Mesendoderm (in vitro differentiated cells): ENCODE measurements around the gene ALDH3B1.

Experiments
- DNase-seq: peaks from one replicate; pipeline ENCODE4 v3.0.0; 2013
- H2AK5ac ChIP-seq: 2 replicates; pipeline ENCODE4 v1.6.1; 2013; ENCODE audit warnings: low read length, inconsistent platforms
- H2BK120ac ChIP-seq: 2 replicates; pipeline ENCODE4 v1.6.1; 2013; ENCODE audit warnings: low read depth, mild to moderate bottlenecking, low read length, moderate library complexity, mixed read lengths
- H2BK15ac ChIP-seq: replicated peaks from 2 replicates; pipeline ENCODE4 v1.6.1; 2013; ENCODE audit warnings: low read depth, mild to moderate bottlenecking, moderate library complexity
- H2BK5ac ChIP-seq: 2 replicates; pipeline ENCODE4 v1.6.1; 2013; ENCODE audit warnings: low read length, inconsistent platforms
- H3K18ac ChIP-seq: 2 replicates; pipeline ENCODE4 v1.6.1; 2013; ENCODE audit warnings: mild to moderate bottlenecking, low read length, mixed read lengths
- H3K23ac ChIP-seq: one replicate; pipeline ENCODE4 v1.6.1; 2013; ENCODE audit warnings: low read length
- H3K27ac ChIP-seq: 2 replicates; pipeline ENCODE4 v1.5.1; 2013; ENCODE audit warnings: low read depth, mild to moderate bottlenecking, inconsistent platforms, low read length, moderate library complexity
- H3K27me3 ChIP-seq: 2 replicates; pipeline ENCODE4 v1.6.1; 2013; ENCODE audit warnings: low read length, control low read depth, mild to moderate bottlenecking, inconsistent platforms; ENCODE audit not compliant: insufficient read depth, poor library complexity
- H3K36me3 ChIP-seq: 2 replicates; pipeline ENCODE4 v1.6.1; 2013; ENCODE audit warnings: low read length, inconsistent platforms; ENCODE audit not compliant: control insufficient read depth, insufficient read depth
- H3K4ac ChIP-seq: one replicate; pipeline ENCODE4 v1.6.1; 2013; ENCODE audit warnings: low read depth, mild to moderate bottlenecking, low read length, moderate library complexity
- H3K4me1 ChIP-seq: 2 replicates; pipeline ENCODE4 v1.6.1; 2013; ENCODE audit warnings: low read depth, low read length, inconsistent platforms; ENCODE audit not compliant: control insufficient read depth
- H3K4me2 ChIP-seq: 2 replicates; pipeline ENCODE4 v1.6.1; 2013; ENCODE audit warnings: low read length
- H3K4me3 ChIP-seq: 2 replicates; pipeline ENCODE4 v1.5.1; 2013; ENCODE audit warnings: mild to moderate bottlenecking, low read length
- H3K56ac ChIP-seq: one replicate; pipeline ENCODE4 v1.6.1; 2013; ENCODE audit warnings: low read length
- H3K79me1 ChIP-seq: 2 replicates; pipeline ENCODE4 v1.6.1; 2013; ENCODE audit warnings: low read length, inconsistent platforms
- H3K79me2 ChIP-seq: 2 replicates; pipeline ENCODE4 v1.6.1; 2013; ENCODE audit warnings: mild to moderate bottlenecking, low read length; ENCODE audit not compliant: control insufficient read depth, insufficient read depth
- H3K9ac ChIP-seq: 2 replicates; pipeline ENCODE4 v1.6.1; 2013; ENCODE audit warnings: low read length, inconsistent platforms
- H4K5ac ChIP-seq: one replicate; pipeline ENCODE4 v1.6.1; 2013; ENCODE audit warnings: low read length
- H4K8ac ChIP-seq: one replicate; pipeline ENCODE4 v1.6.1; 2013; ENCODE audit warnings: low read depth, mild to moderate bottlenecking, control low read depth, low read length, moderate library complexity
- WGBS: extraction: QIAGEN DNeasy Blood & Tissue Kit; methylation state at CpG from one replicate; pipeline ENCODE4 v1.1.7; 2013; ENCODE audit warnings: low lambda C conversion rate, missing lambda C conversion rate; ENCODE audit not compliant: insufficient coverage; ENCODE audit errors: extremely low coverage; 5-methylcytosine and 5-hydroxymethylcytosine counted together

ALDH3B1 gene

GRCh38 chr11:68018730-68019190 is 8.6 kb downstream of the ALDH3B1 start:
- H4K5ac ChIP-seq: no peak overlapping the region
- no peaks in the 10 kb centered on the region for H3K79me2 ChIP-seq
- H4K8ac ChIP-seq: no peak overlapping the region
- no peak overlapping the region for H3K18ac ChIP-seq
- no peak overlapping the region for H2BK120ac ChIP-seq
- H2BK5ac ChIP-seq: no peak overlapping the region
- H3K4ac ChIP-seq: no peak overlapping the region
- no peaks in the 10 kb centered on the region for H3K27me3 ChIP-seq
- no peak overlapping the region for H3K23ac ChIP-seq
- H3K4me1 ChIP-seq: no peaks in the 10 kb centered on the region
- no CpG with 5 or more reads among the region's 18 CpGs for WGBS
- no peak for DNase-seq
- no peak overlapping the region for H2BK15ac ChIP-seq
- H3K4me3 ChIP-seq: no peak overlapping the region
- no peak overlapping the region for H3K56ac ChIP-seq
- H3K4me2 ChIP-seq: no peak overlapping the region
- no peaks in the 10 kb centered on the region for H3K36me3 ChIP-seq
- no peak overlapping the region for H2AK5ac ChIP-seq
- no peaks in the 10 kb centered on the region for H3K79me1 ChIP-seq
- H3K27ac ChIP-seq: no peak overlapping the region
- no peak overlapping the region for H3K9ac ChIP-seq

- Histone ChIP-seq H3K27ac (no peak overlapping the region), H3K4me3 (no peak overlapping the region), H3K4ac (no peak overlapping the region), H3K18ac (no peak overlapping the region), H2BK120ac (no peak overlapping the region), H3K56ac (no peak overlapping the region), H3K79me1 (no peaks in the 10 kb centered on the region), H3K4me2 (no peak overlapping the region), H3K23ac (no peak overlapping the region), H2BK15ac (no peak overlapping the region), H3K9ac (no peak overlapping the region), H4K5ac (no peak overlapping the region), H3K27me3 (no peaks in the 10 kb centered on the region), H3K36me3 (no peaks in the 10 kb centered on the region), H3K4me1 (no peaks in the 10 kb centered on the region), H2AK5ac (no peak overlapping the region), H2BK5ac (no peak overlapping the region), H4K8ac (no peak overlapping the region), H3K79me2 (no peaks in the 10 kb centered on the region)
- DNase-seq: no peak
- no CpG with 5 or more reads among the region's 12 CpGs for WGBS
These were observed 9.4 kb downstream of the ALDH3B1 start for GRCh38 chr11:68019486-68019885.

DNA sequence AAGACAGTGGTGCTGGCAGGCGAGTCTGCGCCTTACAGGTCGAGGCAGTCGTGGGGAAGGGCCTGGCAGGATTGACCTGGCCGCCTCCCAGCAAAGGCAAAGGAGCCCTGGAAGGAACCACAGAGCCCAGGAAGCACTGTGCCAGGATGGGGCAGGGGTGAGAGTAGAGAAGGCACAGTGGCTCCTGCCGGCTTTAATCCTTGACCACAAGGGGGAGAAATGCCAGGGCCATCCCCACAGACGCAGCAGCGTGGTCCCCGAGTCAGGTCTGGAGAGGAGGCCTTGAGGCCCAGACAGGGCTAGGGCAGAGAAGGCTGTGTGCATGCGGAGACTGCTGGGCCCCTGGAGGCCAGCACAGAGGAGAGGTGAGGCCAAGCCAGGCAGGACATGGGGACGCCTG is 10.4 kb downstream of the ALDH3B1 start:
- H3K18ac ChIP-seq: no peak overlapping the region
- no peak overlapping the region for H3K4me3 ChIP-seq
- H3K4me2 ChIP-seq: no peak overlapping the region
- H3K27me3 ChIP-seq: no peaks in the 10 kb centered on the region
- H2AK5ac ChIP-seq: no peak overlapping the region
- no peak overlapping the region for H3K4ac ChIP-seq
- no peaks in the 10 kb centered on the region for H3K79me2 ChIP-seq
- H3K23ac ChIP-seq: no peak overlapping the region
- no peak overlapping the region for H3K9ac ChIP-seq
- no CpG with 5 or more reads among the region's 11 CpGs for WGBS
- no peaks in the 10 kb centered on the region for H3K79me1 ChIP-seq
- H2BK120ac ChIP-seq: no peak overlapping the region
- H3K56ac ChIP-seq: no peak overlapping the region
- no peak overlapping the region for H4K5ac ChIP-seq
- peak; percentile 61 for DNase-seq
- no peak overlapping the region for H2BK15ac ChIP-seq
- no peaks in the 10 kb centered on the region for H3K4me1 ChIP-seq
- no peak overlapping the region for H3K27ac ChIP-seq
- H3K36me3 ChIP-seq: no peaks in the 10 kb centered on the region
- H4K8ac ChIP-seq: no peak overlapping the region
- H2BK5ac ChIP-seq: no peak overlapping the region

GRCh38 chr11:68021167-68021787 is 11.2 kb downstream of the ALDH3B1 start:
- no peak for DNase-seq
- Histone ChIP-seq H2BK120ac (no peak overlapping the region), H2AK5ac (no peak overlapping the region), H3K23ac (no peak overlapping the region), H3K56ac (no peak overlapping the region), H3K79me2 (no peaks in the 10 kb centered on the region), H2BK15ac (no peak overlapping the region), H3K4ac (no peak overlapping the region), H3K4me1 (no peaks in the 10 kb centered on the region), H4K8ac (no peak overlapping the region), H3K18ac (no peak overlapping the region), H2BK5ac (no peak overlapping the region), H3K36me3 (no peaks in the 10 kb centered on the region), H3K79me1 (no peaks in the 10 kb centered on the region), H3K27ac (no peak overlapping the region), H3K27me3 (no peaks in the 10 kb centered on the region), H3K9ac (no peak overlapping the region), H3K4me2 (no peak overlapping the region), H3K4me3 (no peak overlapping the region), H4K5ac (no peak overlapping the region)
- WGBS: no CpG with 5 or more reads among the region's 27 CpGs

DNA sequence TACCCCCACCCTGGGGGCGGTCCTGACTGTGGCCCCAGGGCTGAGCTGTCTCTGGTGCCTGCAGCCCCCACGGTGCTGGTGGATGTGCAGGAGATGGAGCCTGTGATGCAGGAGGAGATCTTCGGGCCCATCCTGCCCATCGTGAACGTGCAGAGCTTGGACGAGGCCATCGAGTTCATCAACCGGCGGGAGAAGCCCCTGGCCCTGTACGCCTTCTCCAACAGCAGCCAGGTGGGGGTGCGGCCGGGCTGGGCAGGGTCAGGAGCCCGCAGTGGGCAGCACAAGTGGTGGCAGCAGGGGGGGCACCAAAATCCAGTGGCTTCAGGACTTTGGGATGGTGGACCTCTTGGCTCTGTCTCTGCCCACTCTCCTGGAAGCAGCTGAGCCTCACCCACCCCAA is 12.4 kb downstream of the ALDH3B1 start:
- Histone ChIP-seq H3K4me3 (no peak overlapping the region), H2BK120ac (no peak overlapping the region), H3K27me3 (no peaks in the 10 kb centered on the region), H2BK15ac (no peak overlapping the region), H3K18ac (no peak overlapping the region), H2AK5ac (no peak overlapping the region), H3K36me3 (no peaks in the 10 kb centered on the region), H2BK5ac (no peak overlapping the region), H3K9ac (no peak overlapping the region), H3K4ac (no peak overlapping the region), H3K4me2 (no peak overlapping the region), H3K4me1 (no peaks in the 10 kb centered on the region), H4K8ac (no peak overlapping the region), H3K23ac (no peak overlapping the region), H3K79me1 (no peaks in the 10 kb centered on the region), H3K56ac (no peak overlapping the region), H3K79me2 (no peaks in the 10 kb centered on the region), H3K27ac (no peak overlapping the region), H4K5ac (no peak overlapping the region)
- WGBS: no CpG with 5 or more reads among the region's 13 CpGs
- no peak for DNase-seq

GRCh38 chr11:68024508-68024907 is 14.4 kb downstream of the ALDH3B1 start:
- Histone ChIP-seq H2BK120ac (no peak overlapping the region), H3K27ac (no peak overlapping the region), H3K79me1 (peaks cover under 1% of the 10 kb centered on the region), H3K56ac (no peak overlapping the region), H3K36me3 (no peaks in the 10 kb centered on the region), H2BK15ac (no peak overlapping the region), H3K18ac (no peak overlapping the region), H3K4me1 (no peaks in the 10 kb centered on the region), H4K8ac (no peak overlapping the region), H3K23ac (no peak overlapping the region), H3K9ac (no peak overlapping the region), H3K4me2 (no peak overlapping the region), H2AK5ac (no peak overlapping the region), H3K4me3 (no peak overlapping the region), H3K27me3 (no peaks in the 10 kb centered on the region), H3K79me2 (no peaks in the 10 kb centered on the region), H4K5ac (no peak overlapping the region), H3K4ac (no peak overlapping the region), H2BK5ac (no peak overlapping the region)
- no CpG with 5 or more reads among the region's 5 CpGs for WGBS
- no peak for DNase-seq
